ENCODE measurements around the gene MAP3K8. TPM values are rescaled to one million over a fixed set of nuclear protein-coding genes. Genes with fewer than 3 reads are reported as not detected.
A peak's percentile ranks its signal among the peaks of the same experiment; 100 is the strongest.

MAP3K8 gene
- polyA plus RNA-seq, 1 experiment, result 5.3 TPM

- ChIA-PET CTCF (interaction anchor here (8.4 kb wide), 1 partner anchor 195 kb away, joined by 131 read pairs; no protein-coding TSS in a partner anchor), POLR2A (no interaction called here)
- Histone ChIP-seq H3K27me3 (ENCODE audit: control insufficient read depth, insufficient read depth, low read length) (peaks cover 38% of the 10 kb centered on the region), H3K27ac (ENCODE audit: low read depth, low read length) (no peak overlapping the region), H3K4me3 (ENCODE audit: low read depth, low read length) (no peak overlapping the region), H3K9me3 (ENCODE audit: control insufficient read depth, insufficient read depth, low read length) (no peaks in the 10 kb centered on the region)
- TF ChIP-seq, protein P1, sequence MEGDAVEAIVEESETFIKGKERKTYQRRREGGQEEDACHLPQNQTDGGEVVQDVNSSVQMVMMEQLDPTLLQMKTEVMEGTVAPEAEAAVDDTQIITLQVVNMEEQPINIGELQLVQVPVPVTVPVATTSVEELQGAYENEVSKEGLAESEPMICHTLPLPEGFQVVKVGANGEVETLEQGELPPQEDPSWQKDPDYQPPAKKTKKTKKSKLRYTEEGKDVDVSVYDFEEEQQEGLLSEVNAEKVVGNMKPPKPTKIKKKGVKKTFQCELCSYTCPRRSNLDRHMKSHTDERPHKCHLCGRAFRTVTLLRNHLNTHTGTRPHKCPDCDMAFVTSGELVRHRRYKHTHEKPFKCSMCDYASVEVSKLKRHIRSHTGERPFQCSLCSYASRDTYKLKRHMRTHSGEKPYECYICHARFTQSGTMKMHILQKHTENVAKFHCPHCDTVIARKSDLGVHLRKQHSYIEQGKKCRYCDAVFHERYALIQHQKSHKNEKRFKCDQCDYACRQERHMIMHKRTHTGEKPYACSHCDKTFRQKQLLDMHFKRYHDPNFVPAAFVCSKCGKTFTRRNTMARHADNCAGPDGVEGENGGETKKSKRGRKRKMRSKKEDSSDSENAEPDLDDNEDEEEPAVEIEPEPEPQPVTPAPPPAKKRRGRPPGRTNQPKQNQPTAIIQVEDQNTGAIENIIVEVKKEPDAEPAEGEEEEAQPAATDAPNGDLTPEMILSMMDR (IDR thresholded peaks at IDR 0.05; ENCODE audit: low read depth, low read length), result no peak
- no peak for DNase-seq (ENCODE audit: low read depth, low spot score)
Measured at GRCh38 chr10:30396698-30397097, 37.3 kb upstream of the MAP3K8 start.

GRCh38 chr10:30398193-30398592, 35.8 kb upstream of the MAP3K8 start:
- no peak for DNase-seq (ENCODE audit: low read depth, low spot score)
- H3K27ac ChIP-seq (ENCODE audit: low read depth, low read length), result no peak overlapping the region
- ChIA-PET POLR2A (no interaction called here), CTCF (interaction anchor here (1.5 kb wide), 1 partner anchor 193 kb away, joined by 4 read pairs; no protein-coding TSS in a partner anchor)
- no peaks in the 10 kb centered on the region; the same call in 1 of the 2 replicates for H3K9me3 ChIP-seq (ENCODE audit: control insufficient read depth, insufficient read depth, low read length)
- H3K27me3 ChIP-seq (ENCODE audit: control insufficient read depth, insufficient read depth, low read length), result peaks cover 30% of the 10 kb centered on the region
- H3K4me3 ChIP-seq (ENCODE audit: low read depth, low read length), result no peak overlapping the region
- TF ChIP-seq, protein P1 (IDR thresholded peaks at IDR 0.05; ENCODE audit: low read depth, low read length), result no peak

DNA sequence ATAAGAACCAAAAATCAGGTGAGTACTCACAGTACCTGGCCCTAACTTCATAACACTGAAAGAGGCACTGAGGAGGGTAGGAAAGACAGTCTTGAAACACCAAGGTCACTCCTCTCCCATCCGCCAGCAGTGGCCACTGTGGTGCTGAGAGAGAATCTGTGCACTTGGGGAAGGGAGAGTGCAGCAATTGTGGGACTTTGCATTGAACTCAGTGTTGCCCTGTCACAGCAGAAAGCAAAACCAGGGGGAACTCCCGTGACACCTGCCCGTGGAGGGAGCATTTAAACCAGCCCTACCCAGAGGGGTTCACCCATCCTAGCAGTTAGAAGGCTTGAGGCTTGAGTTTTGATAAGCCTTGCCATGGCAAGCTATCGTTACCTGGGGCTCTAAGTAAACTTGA, 35.2 kb upstream of the MAP3K8 start:
- DNase-seq (ENCODE audit: low read depth, low spot score), result no peak
- ChIA-PET CTCF (interaction anchor here (1.5 kb wide), 1 partner anchor 192 kb away, joined by 4 read pairs; no protein-coding TSS in a partner anchor), POLR2A (no interaction called here)
- peaks cover 4% of the 10 kb centered on the region; the same call in 1 of the 2 replicates for H3K9me3 ChIP-seq (ENCODE audit: control insufficient read depth, insufficient read depth, low read length)
- H3K27ac ChIP-seq (ENCODE audit: low read depth, low read length), result no peak overlapping the region
- H3K27me3 ChIP-seq (ENCODE audit: control insufficient read depth, insufficient read depth, low read length), result peaks cover 28% of the 10 kb centered on the region
- H3K4me3 ChIP-seq (ENCODE audit: low read depth, low read length), result no peak overlapping the region
- TF ChIP-seq, protein P1 (IDR thresholded peaks at IDR 0.05; ENCODE audit: low read depth, low read length), result peak; percentile 19

- TF ChIP-seq, protein P1 (IDR thresholded peaks at IDR 0.05; ENCODE audit: low read depth, low read length), result no peak
- Histone ChIP-seq H3K27me3 (ENCODE audit: control insufficient read depth, insufficient read depth, low read length) (peaks cover 12% of the 10 kb centered on the region), H3K4me3 (ENCODE audit: low read depth, low read length) (no peak overlapping the region), H3K9me3 (ENCODE audit: control insufficient read depth, insufficient read depth, low read length) (peaks cover 7% of the 10 kb centered on the region), H3K27ac (ENCODE audit: low read depth, low read length) (no peak overlapping the region)
- POLR2A ChIA-PET, result no interaction called here
- DNase-seq (ENCODE audit: low read depth, low spot score), result no peak
- CTCF ChIA-PET, result interaction anchor here (0.9 kb wide), 1 partner anchor 10 kb away, joined by 3 read pairs; no protein-coding TSS in a partner anchor
Measured at GRCh38 chr10:30403494-30403893, 30.5 kb upstream of the MAP3K8 start.

DNA sequence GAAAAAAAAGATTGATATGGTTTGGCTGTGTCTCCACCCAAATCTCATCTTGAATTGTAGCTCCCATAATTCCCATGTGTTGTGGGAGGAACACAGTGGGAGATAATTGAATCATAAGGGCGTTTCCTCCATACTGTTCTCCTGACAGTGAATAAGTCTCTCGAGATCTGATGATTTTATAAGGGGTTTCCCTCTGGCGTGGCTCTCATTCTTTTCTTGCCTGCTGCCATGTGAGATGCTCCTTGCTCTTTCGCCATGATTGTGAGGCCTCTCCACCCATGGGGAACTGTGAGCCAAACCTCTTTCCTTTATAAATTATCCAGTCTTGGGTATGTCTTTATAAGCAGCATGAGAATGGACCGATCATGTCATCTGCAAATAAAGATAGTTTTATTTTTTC, 29.4 kb upstream of the MAP3K8 start:
- Histone ChIP-seq H3K9me3 (ENCODE audit: control insufficient read depth, insufficient read depth, low read length) (peaks cover 7% of the 10 kb centered on the region), H3K27ac (ENCODE audit: low read depth, low read length) (no peak overlapping the region), H3K4me3 (ENCODE audit: low read depth, low read length) (no peak overlapping the region), H3K27me3 (ENCODE audit: control insufficient read depth, insufficient read depth, low read length) (peaks cover 10% of the 10 kb centered on the region)
- ChIA-PET CTCF (interaction anchor here (1.0 to 2.0 kb wide), 3 partner anchors 14 to 187 kb away, joined by 6 to 11 read pairs (median 7); no protein-coding TSS in a partner anchor), POLR2A (no interaction called here)
- TF ChIP-seq, protein P1 (IDR thresholded peaks at IDR 0.05; ENCODE audit: low read depth, low read length), result no peak
- no peak for DNase-seq (ENCODE audit: low read depth, low spot score)

Measured in AG04450 (cell line).